Breast epithelium (tissue), 4 donors: Measurements from ENCODE around the gene B4GALNT1. TPM values are rescaled to one million over a fixed set of nuclear protein-coding genes. Genes with fewer than 3 reads are reported as not detected.

Experiments
- DNase-seq, 2 donors: peaks; one replicate each; pipeline ENCODE4 v3.0.0-alpha.2; 2019; ENCODE audit warnings: low spot score in 2 of 2
- H3K27ac ChIP-seq, 2 donors: fragments of 200-600 bp; sonication (generic) in 1 of 2; one replicate each; pipeline ENCODE4 v1.5.1; 2016 to 2019; ENCODE audit warnings: mild to moderate bottlenecking in 1 of 2
- H3K27me3 ChIP-seq, 2 donors: fragments of 200-600 bp; sonication (generic) in 1 of 2; one replicate each; pipeline versions ENCODE4 v1.5.1 to v1.6.0; 2017 to 2019; ENCODE audit warnings: control low read depth in 1 of 2, mild to moderate bottlenecking in 1 of 2
- H3K36me3 ChIP-seq: fragments of 200-600 bp; one replicate; pipeline ENCODE4 v1.5.1; 2019
- H3K4me1 ChIP-seq, 2 donors: fragments of 200-600 bp; sonication (generic); one replicate each; pipeline ENCODE4 v1.5.1; 2016 to 2019; ENCODE audit warnings: control low read depth in 1 of 2
- H3K4me3 ChIP-seq, 3 donors: fragments of 200-600 bp; sonication (generic); 1 replicate in 2 of 3; 2 replicates in 1 of 3; pipeline ENCODE4 v1.5.1; 2016 to 2019; ENCODE audit warnings: mild to moderate bottlenecking in 3 of 3, moderate library complexity in 2 of 3
- H3K9me3 ChIP-seq, 2 donors: fragments of 200-600 bp; sonication (generic) in 1 of 2; one replicate each; pipeline ENCODE4 v1.5.1; 2016 to 2019; ENCODE audit warnings: control low read depth in 1 of 2
- POLR2A ChIP-seq: fragments of 450-650 bp; IDR thresholded peaks from one replicate; pipeline ENCODE4 v1.6.1; 2016; ENCODE audit warnings: antibody characterized with exemption, mild to moderate bottlenecking, moderate library complexity
- POLR2AphosphoS5 ChIP-seq, 3 donors: sonication (generic); formaldehyde crosslinking; IDR thresholded peaks; one replicate each; pipeline ENCODE4 v1.6.1; 2017; ENCODE audit warnings: antibody characterized with exemption in 3 of 3
- intact Hi-C: fragments of 100-400 bp; cut with DNase I; formaldehyde crosslinking; loops from one replicate; pipeline ENCODE4 v1.15.1; 2023; ENCODE audit warnings: low total_unique reads
- total RNA-seq, 3 donors: library from RNA; depleted of rRNA; stranded (reverse); fragments of >200 nt; gene quantifications; one replicate each; pipeline ENCODE4 v1.1.0, GENCODE V29; 2016
- TF ChIP-seq, protein P1 (sequence below), 3 donors: fragments of 450-650 bp; IDR thresholded peaks; one replicate each; pipeline ENCODE4 v1.5.1; 2016 to 2017; ENCODE audit warnings: antibody characterized with exemption in 3 of 3, mild to moderate bottlenecking in 3 of 3, moderate library complexity in 3 of 3

B4GALNT1 gene
- total RNA-seq, 3 donors from 2014 or later = 1.1 to 2.6 (median 1.2) TPM

GRCh38 chr12:57582440-57582839, 50.6 kb downstream of the B4GALNT1 start:
- no peaks in the 10 kb centered on the region for H3K9me3 ChIP-seq
- intact Hi-C loops = loop anchor here (5.0 kb wide), 1 partner anchor 35 kb away; no protein-coding TSS in a partner anchor
- no peak for TF ChIP-seq POLR2A
- TF ChIP-seq, protein P1, sequence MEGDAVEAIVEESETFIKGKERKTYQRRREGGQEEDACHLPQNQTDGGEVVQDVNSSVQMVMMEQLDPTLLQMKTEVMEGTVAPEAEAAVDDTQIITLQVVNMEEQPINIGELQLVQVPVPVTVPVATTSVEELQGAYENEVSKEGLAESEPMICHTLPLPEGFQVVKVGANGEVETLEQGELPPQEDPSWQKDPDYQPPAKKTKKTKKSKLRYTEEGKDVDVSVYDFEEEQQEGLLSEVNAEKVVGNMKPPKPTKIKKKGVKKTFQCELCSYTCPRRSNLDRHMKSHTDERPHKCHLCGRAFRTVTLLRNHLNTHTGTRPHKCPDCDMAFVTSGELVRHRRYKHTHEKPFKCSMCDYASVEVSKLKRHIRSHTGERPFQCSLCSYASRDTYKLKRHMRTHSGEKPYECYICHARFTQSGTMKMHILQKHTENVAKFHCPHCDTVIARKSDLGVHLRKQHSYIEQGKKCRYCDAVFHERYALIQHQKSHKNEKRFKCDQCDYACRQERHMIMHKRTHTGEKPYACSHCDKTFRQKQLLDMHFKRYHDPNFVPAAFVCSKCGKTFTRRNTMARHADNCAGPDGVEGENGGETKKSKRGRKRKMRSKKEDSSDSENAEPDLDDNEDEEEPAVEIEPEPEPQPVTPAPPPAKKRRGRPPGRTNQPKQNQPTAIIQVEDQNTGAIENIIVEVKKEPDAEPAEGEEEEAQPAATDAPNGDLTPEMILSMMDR (IDR thresholded peaks at IDR 0.05) = no peak
- TF ChIP-seq POLR2AphosphoS5 (IDR thresholded peaks at IDR 0.05) = no peak
- H3K4me1 ChIP-seq = no peaks in the 10 kb centered on the region
- no peak overlapping the region for H3K27ac ChIP-seq
- no peak overlapping the region for H3K4me3 ChIP-seq
- no peak for DNase-seq
- no peaks in the 10 kb centered on the region for H3K36me3 ChIP-seq
- no peaks in the 10 kb centered on the region for H3K27me3 ChIP-seq

- Histone ChIP-seq H3K4me1 (no peaks in the 10 kb centered on the region), H3K27me3 (no peaks in the 10 kb centered on the region), H3K4me3 (no peak overlapping the region), H3K36me3 (no peaks in the 10 kb centered on the region), H3K27ac (no peak overlapping the region), H3K9me3 (no peaks in the 10 kb centered on the region)
- no peak for DNase-seq
- TF ChIP-seq POLR2A (no peak), POLR2AphosphoS5 (IDR thresholded peaks at IDR 0.05) (no peak)
- TF ChIP-seq, protein P1 (IDR thresholded peaks at IDR 0.05) = no peak
- intact Hi-C loops = loop anchor here (5.0 kb wide), 1 partner anchor 35 kb away; no protein-coding TSS in a partner anchor
Observed at GRCh38 chr12:57581802-57582201, 51.2 kb downstream of the B4GALNT1 start.

GRCh38 chr12:57580466-57580795, 52.6 kb downstream of the B4GALNT1 start:
- H3K9me3 ChIP-seq = no peaks in the 10 kb centered on the region
- no peak overlapping the region for H3K27ac ChIP-seq
- no peaks in the 10 kb centered on the region for H3K27me3 ChIP-seq
- TF ChIP-seq POLR2AphosphoS5 (IDR thresholded peaks at IDR 0.05) (no peak), POLR2A (no peak)
- H3K4me3 ChIP-seq = no peak overlapping the region
- peak in 1 of 2 donors; percentile 39 for DNase-seq
- intact Hi-C loops = loop anchor here (5.0 kb wide), 1 partner anchor 37 kb away; no protein-coding TSS in a partner anchor
- H3K4me1 ChIP-seq = no peaks in the 10 kb centered on the region
- no peaks in the 10 kb centered on the region for H3K36me3 ChIP-seq

DNA sequence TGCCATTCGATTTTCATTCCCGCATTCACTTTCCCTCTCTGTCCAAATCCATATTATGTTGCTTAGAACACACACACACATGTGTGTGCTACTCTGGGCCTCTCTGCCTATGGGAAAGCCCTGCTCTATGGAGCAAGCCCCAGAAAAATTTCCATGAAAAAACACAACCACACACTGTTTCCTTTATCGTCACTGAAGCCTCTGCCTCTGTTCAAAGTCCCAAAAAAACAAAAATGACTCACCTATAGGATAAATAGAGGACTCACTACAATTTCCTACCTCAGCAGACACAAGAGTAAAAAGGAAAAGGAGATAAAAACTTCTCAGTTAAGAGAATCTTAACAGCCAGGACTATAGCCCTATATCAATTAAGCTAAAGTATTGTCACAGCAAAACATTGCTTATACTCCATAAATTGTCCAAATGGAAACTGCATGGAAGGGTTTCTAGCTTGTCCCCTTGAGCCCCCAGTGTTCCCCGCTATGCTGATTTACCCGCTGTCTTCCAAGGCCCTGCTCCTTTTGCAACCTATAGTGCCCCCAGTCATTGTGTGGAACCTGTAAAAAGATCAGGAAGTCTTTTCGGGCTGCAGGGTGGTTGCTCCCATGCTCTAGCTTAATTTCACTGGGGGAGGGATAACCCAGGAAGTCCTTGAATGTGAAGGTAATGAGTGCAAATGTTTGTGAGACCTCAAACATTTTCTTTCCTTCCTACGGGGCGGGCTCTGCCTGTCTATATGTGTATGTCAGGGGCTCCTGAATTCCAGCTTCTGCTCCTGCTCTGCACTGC, 53.1 kb downstream of the B4GALNT1 start:
- Histone ChIP-seq H3K27ac (no peak overlapping the region), H3K9me3 (no peaks in the 10 kb centered on the region), H3K4me3 (no peak overlapping the region), H3K36me3 (no peaks in the 10 kb centered on the region), H3K4me1 (no peaks in the 10 kb centered on the region), H3K27me3 (no peaks in the 10 kb centered on the region)
- TF ChIP-seq POLR2AphosphoS5 (IDR thresholded peaks at IDR 0.05) (no peak), POLR2A (no peak)
- TF ChIP-seq, protein P1 (IDR thresholded peaks at IDR 0.05) = no peak
- intact Hi-C loops = loop anchor here (5.0 kb wide), 1 partner anchor 37 kb away; no protein-coding TSS in a partner anchor
- no peak for DNase-seq

DNA sequence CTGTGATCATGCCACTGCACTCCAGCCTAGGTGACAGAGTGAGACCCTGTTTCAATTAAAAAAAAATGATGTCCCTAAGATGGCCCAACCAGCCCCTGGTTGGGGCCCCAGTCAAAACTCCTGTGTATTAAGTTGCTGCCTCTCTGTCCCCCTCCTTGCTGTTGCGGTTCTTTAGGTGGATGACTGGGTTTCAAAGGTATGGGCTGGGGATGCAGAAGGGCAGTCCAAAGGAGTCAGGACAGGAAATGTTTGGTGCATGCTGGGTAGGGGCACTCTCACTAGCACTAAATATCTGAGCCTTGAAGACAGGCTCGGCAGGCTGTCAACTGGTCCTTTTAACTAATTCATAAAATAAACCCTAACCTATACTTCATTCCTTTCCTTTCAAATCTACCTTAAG, 54.0 kb downstream of the B4GALNT1 start:
- no peak for DNase-seq
- intact Hi-C loops = no loop called here
- Histone ChIP-seq H3K36me3 (no peaks in the 10 kb centered on the region), H3K27ac (no peak overlapping the region), H3K4me3 (no peak overlapping the region), H3K4me1 (no peaks in the 10 kb centered on the region), H3K27me3 (no peaks in the 10 kb centered on the region), H3K9me3 (no peaks in the 10 kb centered on the region)
- TF ChIP-seq POLR2AphosphoS5 (IDR thresholded peaks at IDR 0.05) = no peak
- TF ChIP-seq, protein P1 (IDR thresholded peaks at IDR 0.05) = no peak
- TF ChIP-seq POLR2A = no peak
